ENCODE results near the gene SLCO3A1.

- TF ChIP-seq POLR2AphosphoS5 (IDR thresholded peaks at IDR 0.05) = no peak
- TF ChIP-seq POLR2A (IDR thresholded peaks at IDR 0.05) = no peak
- TF ChIP-seq CTCF (IDR thresholded peaks at IDR 0.05) = no peak
Measured at GRCh38 chr15:91968610-91969009, 115.1 kb downstream of the SLCO3A1 start.

Measured in transverse colon (tissue), 4 donors.